Suprapubic skin (tissue), 3 donors: ENCODE data around the gene E2F3.

Experiments
- POLR2A ChIP-seq, 2 donors: fragments of 450-650 bp; IDR thresholded peaks; one replicate each; pipeline ENCODE4 v1.6.1; 2017; ENCODE audit warnings: antibody characterized with exemption in 2 of 2, mild to moderate bottlenecking in 2 of 2, moderate library complexity in 2 of 2
- TF ChIP-seq, protein P1 (sequence below), 2 donors: fragments of 200-600 bp in 1 of 2; fragments of 450-650 bp in 1 of 2; sonication (generic) in 1 of 2; IDR thresholded peaks; one replicate each; pipeline ENCODE4 v1.5.1; 2016 to 2019; ENCODE audit warnings: antibody characterized with exemption in 2 of 2, mild to moderate bottlenecking in 1 of 2, moderate library complexity in 1 of 2

DNA sequence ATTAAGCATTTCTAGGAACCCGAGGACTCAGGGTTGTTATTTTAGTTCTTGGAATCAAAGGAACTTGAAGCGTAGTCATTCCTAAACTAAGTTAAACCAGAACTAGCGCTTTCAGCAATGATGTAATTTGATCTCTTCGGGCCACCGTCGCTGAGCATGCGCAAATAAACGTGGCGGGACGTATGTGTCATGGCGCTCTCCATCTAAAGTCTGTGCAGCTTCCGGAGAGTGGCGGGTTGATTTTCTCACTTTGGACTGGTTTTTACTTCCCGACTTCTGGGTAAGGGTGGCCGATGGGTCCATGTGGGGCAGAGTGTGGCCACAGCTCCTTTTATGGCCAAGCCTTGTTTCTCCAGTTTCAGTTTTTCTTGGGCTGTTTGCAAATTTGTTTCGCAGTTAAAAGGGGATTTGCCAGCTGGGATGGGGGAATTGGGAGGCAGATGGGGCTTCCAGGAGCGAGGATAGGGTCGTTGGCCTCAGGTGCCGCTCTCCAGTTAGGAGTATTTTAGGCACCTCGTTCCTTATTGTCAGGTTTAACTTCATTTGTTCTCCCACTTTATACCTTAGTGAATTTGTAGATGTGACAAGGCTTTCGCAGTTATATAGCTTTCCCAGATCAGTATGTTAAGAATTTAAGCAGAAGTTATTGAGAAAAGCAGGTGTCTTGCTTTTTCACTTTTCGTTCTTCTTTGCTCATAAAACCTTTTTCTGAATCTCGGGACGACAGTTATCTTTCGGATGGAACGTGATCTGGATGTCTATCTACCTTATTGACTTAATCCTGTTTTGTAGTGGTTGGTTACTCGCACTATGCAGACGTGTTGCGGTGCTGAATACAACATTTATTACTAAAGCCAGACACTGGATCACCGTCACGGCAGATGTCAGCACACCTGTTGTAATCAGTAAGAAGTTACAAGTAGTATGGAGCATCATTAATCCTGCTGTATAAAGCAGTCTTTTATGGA, 132.9 kb downstream of the E2F3 start, which contains the start of gene CDKAL1:
- TF ChIP-seq, protein P1, sequence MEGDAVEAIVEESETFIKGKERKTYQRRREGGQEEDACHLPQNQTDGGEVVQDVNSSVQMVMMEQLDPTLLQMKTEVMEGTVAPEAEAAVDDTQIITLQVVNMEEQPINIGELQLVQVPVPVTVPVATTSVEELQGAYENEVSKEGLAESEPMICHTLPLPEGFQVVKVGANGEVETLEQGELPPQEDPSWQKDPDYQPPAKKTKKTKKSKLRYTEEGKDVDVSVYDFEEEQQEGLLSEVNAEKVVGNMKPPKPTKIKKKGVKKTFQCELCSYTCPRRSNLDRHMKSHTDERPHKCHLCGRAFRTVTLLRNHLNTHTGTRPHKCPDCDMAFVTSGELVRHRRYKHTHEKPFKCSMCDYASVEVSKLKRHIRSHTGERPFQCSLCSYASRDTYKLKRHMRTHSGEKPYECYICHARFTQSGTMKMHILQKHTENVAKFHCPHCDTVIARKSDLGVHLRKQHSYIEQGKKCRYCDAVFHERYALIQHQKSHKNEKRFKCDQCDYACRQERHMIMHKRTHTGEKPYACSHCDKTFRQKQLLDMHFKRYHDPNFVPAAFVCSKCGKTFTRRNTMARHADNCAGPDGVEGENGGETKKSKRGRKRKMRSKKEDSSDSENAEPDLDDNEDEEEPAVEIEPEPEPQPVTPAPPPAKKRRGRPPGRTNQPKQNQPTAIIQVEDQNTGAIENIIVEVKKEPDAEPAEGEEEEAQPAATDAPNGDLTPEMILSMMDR (IDR thresholded peaks at IDR 0.05) = no peak
- peak in 1 of 2 donors; percentile 37 for TF ChIP-seq POLR2A (IDR thresholded peaks at IDR 0.05)
